Fibroblast of mammary gland (primary cell): ENCODE data around the gene ERMARD.

Experiments
- DNase-seq: peaks from one replicate; pipeline ENCODE4 v3.0.0-alpha.2; 2010; ENCODE audit warnings: low read depth
- H3K4me3 ChIP-seq: 2 replicates; pipeline ENCODE4 v1.5.1; 2011; ENCODE audit warnings: low read depth, mild to moderate bottlenecking, low read length, moderate library complexity; ENCODE audit not compliant: control insufficient read depth
- TF ChIP-seq, protein P1 (sequence below): conservative IDR thresholded peaks from 2 replicates; pipeline ENCODE4 v1.5.1; 2011; ENCODE audit warnings: low read depth, low read length, inconsistent platforms; ENCODE audit not compliant: control insufficient read depth, insufficient read depth

The ERMARD gene

DNA sequence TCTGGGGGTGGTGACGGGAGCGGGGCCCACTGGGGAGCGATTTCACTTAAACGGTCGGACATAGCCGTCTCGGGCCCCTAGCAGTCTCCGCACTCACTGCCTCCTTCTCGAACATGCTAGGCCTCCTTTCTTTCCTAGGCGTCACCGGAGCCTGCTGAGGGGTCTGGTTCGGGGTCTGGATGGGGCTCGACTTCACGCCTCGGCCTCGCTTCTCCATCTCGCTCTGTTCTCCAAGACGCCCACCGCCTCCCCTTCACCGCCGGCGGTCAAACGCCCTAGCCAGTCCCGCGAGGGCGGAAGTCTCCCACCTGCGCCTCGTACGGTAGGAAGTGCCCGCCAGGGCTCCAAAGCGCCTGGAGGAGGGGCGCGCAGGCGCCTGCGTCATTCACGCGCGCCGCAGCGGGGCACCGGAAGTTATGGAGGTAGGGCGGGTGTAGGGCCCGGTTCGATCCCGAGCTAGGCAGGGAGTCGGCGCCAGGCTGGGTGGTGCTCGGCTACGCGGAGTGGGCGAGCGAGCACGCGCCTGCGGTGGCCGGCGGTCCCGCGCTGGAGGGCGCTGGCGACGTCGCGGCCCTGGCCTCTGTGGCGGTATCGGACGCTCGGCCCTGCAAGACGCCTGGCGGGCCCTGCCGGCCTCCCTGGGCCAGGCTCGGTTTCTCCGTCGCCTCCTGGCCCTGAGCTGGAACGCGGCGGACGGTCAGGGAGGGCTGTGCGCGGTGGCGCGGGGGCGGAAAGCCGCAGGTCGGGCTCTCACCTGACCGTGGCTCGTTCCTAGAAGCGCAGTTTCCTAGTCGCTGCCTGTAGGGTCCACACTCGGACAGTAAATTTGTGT is at the start of gene ERMARD, which contains the start of gene DYNLT2:
ERMARD (plus strand) TSS at position 381 of the 832 bp plus-strand sequence; CDS start at position 417, 36 bp downstream.
DYNLT2 (minus strand) TSS at position 331 of the 832 bp plus-strand sequence; CDS start at position 217, 114 bp downstream.
- TF ChIP-seq, protein P1, sequence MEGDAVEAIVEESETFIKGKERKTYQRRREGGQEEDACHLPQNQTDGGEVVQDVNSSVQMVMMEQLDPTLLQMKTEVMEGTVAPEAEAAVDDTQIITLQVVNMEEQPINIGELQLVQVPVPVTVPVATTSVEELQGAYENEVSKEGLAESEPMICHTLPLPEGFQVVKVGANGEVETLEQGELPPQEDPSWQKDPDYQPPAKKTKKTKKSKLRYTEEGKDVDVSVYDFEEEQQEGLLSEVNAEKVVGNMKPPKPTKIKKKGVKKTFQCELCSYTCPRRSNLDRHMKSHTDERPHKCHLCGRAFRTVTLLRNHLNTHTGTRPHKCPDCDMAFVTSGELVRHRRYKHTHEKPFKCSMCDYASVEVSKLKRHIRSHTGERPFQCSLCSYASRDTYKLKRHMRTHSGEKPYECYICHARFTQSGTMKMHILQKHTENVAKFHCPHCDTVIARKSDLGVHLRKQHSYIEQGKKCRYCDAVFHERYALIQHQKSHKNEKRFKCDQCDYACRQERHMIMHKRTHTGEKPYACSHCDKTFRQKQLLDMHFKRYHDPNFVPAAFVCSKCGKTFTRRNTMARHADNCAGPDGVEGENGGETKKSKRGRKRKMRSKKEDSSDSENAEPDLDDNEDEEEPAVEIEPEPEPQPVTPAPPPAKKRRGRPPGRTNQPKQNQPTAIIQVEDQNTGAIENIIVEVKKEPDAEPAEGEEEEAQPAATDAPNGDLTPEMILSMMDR: peak; percentile 15
- H3K4me3 ChIP-seq: peak within 1 kb of the TSS; percentile 92

DNA sequence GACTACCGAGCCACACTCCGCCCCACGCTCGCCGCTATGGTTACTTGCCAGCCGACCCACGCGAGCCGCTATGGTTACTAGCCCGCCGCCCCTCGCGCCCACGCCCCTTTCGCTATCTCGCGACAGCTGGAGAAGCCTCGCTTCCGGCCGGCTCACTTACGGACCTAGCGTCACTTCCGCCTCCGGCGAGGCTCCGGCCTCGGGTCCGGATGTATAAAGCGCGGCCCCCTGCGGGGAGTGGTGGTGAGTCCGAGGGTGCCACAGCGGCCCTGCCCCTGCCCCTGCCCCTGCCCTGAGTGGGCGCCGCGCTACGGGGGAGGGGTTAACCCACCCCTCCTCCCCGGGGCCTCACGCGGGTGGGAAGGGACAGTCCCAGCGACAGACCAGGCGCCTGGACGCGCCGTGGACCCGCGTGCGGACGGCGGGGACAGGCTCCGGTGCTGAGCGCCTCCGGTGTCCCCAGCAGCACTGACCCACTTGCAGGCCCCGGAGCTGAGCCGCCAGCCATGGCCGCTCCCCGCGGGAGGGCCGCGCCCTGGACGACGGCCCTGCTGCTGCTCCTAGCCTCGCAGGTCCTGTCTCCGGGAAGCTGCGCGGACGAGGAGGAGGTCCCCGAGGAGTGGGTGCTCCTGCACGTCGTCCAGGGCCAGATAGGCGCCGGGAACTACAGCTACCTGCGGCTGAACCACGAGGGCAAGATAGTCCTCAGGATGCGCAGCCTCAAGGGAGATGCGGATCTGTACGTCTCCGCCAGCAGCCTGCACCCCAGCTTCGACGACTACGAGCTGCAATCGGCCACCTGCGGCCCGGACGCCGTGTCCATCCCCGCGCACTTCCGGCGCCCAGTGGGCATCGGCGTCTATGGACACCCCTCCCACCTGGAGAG is 49.2 kb upstream of the ERMARD start, which contains the start of the genes C6orf120 and WDR27:
C6orf120 (plus strand) TSS at position 173 of the 886 bp plus-strand sequence; CDS start at position 507, 334 bp downstream.
WDR27 (minus strand) TSS at position 76 of the 886 bp plus-strand sequence. CDS start 13,024 bp downstream, outside the sequence.
- TF ChIP-seq, protein P1: no peak
- peak within 1 kb of the TSS; percentile 77 for H3K4me3 ChIP-seq
- peak; percentile 93 for DNase-seq

More for the DNA sequence above, at the start of gene ERMARD, which contains the start of gene DYNLT2:
- DNase-seq: peak; percentile 91

DNA sequence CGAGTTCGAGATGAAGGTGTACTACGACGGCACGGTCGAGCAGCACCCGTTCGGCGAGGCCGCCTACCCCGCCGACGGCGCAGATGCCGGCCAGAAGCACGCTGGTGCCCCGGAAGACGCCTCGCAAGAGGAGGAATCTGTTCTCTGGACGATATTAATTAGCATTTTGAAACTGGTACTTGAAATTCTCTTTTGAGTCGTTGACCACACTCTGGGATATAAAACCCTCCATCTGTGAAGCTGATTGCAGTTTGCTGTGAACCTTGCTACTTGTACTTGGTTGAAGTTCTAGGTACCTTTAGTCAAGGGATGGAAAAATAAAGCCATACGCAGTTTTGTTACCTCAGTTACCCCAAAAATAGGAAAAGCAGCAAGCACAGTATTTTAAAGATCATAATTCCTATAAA is 48.6 kb upstream of the ERMARD start:
- TF ChIP-seq, protein P1: no peak
- DNase-seq: no peak
- peak overlapping the region; percentile 77 for H3K4me3 ChIP-seq

DNA sequence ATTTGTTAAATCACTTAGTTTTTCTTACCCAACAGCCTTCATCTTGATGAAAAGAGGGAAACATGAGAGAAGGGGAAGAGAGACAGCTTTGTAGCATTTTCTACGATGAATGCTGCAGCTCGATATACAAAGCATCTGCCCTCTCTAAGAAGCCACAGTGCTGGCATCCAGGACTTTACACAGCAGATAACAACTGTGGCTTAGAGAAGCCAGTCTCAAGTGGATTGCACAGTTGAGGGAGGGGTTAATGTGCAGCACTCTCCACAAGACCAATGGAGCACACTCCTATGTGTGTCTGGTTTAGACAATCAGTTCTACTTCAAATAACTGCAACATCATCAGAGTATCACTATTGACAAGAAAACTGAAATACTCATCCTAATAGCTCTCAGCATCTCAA is 43.6 kb upstream of the ERMARD start:
- DNase-seq: no peak
- TF ChIP-seq, protein P1: no peak

DNA sequence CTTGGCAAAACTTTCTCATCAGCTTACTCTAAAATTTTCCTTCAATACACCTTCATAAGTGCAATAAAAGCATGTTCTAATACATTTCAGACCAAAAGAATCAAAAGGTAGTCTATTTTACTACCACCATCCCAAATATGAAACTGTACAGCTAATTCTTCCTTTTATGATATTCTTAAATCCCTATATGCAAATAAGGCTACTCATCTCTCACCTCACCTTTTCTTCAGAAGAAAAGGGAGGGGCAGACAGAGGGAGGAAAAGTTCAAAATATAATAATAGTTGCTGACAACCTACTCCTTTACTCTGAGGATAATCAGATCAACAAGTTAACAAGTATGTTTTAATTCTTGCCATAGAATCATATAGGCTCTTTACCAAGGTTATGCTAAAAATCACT is 42.1 kb upstream of the ERMARD start:
- DNase-seq: no peak
- H3K4me3 ChIP-seq: no peak overlapping the region
- TF ChIP-seq, protein P1: no peak

More for the DNA sequence above, 43.6 kb upstream of the ERMARD start:
- no peak overlapping the region for H3K4me3 ChIP-seq

DNA sequence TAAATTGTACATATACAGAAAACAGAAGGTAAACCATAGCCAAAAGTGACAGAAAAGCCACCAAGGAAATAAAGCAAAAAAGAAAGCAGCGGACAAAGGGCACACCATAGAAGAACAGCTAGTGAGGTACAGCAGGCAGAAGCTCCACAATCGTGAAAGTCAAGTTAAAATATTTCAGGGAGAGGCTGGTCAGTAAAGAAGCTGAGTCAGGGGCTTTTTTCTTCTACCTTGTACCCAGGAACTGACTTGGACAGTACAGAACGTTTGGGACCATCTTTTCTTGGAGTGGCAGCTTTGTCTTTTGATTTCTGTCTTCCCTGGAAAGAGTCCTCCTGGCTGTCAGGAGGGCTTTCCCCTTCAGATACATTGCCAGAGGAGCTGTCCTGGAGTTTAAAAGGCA is 41.4 kb upstream of the ERMARD start:
- DNase-seq: no peak
- H3K4me3 ChIP-seq: no peak overlapping the region
- TF ChIP-seq, protein P1: no peak
